Effector CD8-positive, alpha-beta T cell (primary cell): ENCODE data around the gene KCNJ11.
"Not testable (repeated sequence)": the region's sequence is repeated elsewhere in the genome, so short reads cannot be mapped to it uniquely, and the experiment has no call there.

Experiments
- DNase-seq: peaks from one replicate; lab custom pipeline; 2025; lab: John Stamatoyannopoulos, UW
- total RNA-seq, 4 experiments: gene quantifications; one replicate each; lab custom pipeline; 2026; lab: John Stamatoyannopoulos, UW

KCNJ11 gene
- total RNA-seq = 0.19 to 1.4 (median 0.45) reads per million in 4 experiments

- DNase-seq = peak; percentile 40
These were observed at the start of gene KCNJ11 for GRCh38 chr11:17388609-17389210. KCNJ11 (minus strand) TSS chr11:17388659; CDS start chr11:17388091, 568 bp downstream.

DNA sequence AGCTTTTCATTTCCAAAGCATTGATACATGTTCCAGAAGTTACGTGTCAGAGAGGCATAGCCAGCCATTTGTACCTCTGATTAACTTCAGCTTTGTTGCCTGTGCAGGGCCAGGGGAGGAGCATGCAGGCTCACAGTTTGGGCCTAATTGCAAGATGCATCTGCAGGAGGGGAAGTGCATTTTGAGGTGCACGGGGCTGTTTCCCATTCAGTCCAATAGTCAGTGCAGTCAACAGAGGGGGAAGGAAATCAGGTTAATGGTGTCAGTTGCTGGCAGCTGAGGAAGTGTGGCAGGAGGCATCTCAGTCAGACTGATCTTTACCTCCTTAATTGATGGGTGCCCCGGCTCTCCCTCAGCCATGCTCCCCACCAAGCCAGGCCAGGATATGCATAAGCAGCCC lies 48.9 kb upstream of the KCNJ11 start:
- DNase-seq = no peak

DNA sequence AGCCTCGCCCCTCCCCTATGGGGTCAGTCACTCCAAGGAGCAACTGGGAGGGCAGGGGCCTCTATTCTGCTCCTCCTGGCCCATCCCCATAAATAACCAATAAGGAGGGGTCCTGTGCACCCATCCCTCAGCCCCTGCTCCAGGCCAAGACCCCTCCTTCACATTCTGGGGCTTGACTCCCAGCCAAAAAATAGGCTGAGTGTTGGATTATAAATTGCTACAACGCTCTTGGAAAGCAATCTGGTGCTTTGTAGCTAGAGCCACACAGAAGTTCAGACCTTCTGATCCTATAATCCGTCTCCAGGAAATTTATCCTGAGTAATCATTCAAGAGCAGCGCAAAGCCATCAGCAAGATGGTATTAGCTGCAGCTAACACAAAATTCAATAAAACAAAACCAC lies 45.6 kb upstream of the KCNJ11 start:
- DNase-seq = no peak

DNA sequence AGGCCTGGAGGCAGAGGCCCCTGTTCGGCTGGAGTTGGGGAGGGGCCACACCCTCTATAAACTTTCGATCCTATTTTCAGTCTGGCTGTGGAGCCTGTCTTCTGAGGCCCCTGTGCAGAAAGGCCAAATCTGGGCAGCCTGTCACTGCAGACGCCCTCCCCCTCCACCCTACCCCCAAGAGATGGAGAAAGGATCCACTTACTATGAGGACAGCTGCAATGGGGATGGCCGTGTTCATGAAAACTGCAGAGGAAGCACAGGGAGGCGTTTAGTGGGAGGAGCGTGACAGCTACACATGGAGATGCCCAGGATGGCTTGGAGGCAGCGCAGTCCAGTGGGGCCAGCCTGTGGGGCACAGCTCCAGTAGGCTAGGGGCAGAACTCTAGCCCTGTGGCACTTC lies 43.5 kb upstream of the KCNJ11 start:
- DNase-seq = no peak

- DNase-seq = no peak
These were observed 42.7 kb upstream of the KCNJ11 start for GRCh38 chr11:17431139-17431538.

GRCh38 chr11:17430616-17431015 lies 42.2 kb upstream of the KCNJ11 start:
- no peak for DNase-seq

- no peak for DNase-seq
These were observed 40.5 kb upstream of the KCNJ11 start for GRCh38 chr11:17428925-17429324.

- no peak for DNase-seq
These were observed 39.8 kb upstream of the KCNJ11 start for GRCh38 chr11:17428261-17428660.

DNA sequence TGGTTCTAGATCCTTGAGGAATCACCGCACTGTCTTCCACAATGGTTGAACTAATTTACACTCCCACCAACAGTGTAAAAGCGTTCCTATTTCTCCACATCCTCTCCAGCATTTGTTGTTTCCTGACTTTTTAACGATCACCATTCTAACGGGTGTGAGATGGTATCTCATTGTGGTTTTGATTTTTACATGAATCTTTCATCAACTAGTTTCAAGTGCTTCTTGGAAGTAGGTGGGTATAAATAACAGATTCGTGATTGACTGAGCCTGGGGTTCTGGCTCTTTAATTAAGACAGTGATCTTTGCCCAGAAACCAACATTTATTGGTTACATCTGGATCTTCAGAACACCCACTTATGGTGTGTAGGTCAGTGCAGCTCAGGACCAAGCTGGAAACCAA lies 37.8 kb upstream of the KCNJ11 start:
- not testable (repeated sequence) for DNase-seq

- no peak for DNase-seq
These were observed 35.3 kb upstream of the KCNJ11 start for GRCh38 chr11:17423533-17424310.

DNA sequence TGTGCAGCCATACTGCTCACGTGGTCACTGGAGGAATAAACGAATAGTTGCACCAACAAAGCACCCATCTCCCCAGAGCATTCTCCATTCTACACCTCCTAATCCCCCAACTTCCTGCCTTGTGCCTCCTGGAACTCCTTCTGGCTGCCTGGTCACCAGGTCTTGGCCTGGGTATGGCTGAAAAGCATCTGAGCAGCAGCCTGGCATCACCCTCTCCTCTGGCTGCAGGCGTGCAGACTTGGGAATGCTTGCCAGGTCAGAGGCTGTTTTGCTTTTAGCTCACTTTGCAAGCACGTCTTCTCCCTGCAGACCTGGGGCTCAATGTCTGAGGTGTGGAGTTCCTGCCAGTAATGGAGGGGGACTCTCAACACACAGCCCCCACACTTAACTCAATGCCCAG lies 33.3 kb upstream of the KCNJ11 start:
- no peak for DNase-seq

GRCh38 chr11:17418444-17419081 lies 30.1 kb upstream of the KCNJ11 start:
- no peak for DNase-seq

DNA sequence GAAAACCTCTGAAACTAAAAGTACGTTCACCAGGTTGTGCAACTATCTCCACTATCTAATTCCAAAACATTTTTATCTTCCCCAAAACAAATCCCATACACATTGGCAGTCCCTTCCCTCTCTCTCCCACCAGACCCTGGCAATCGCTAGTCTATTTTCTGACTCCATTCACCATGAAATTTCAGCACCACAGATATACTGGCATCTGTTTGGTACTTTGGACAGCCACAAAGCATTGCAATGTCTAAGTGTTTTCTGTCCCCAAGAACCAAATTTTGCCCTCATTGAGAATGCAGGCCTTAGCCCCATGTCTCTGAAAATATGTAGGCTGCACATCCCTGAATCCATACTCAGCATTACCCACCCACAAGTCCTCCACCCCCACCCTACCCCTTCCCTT lies 28.0 kb upstream of the KCNJ11 start:
- no peak for DNase-seq

DNA sequence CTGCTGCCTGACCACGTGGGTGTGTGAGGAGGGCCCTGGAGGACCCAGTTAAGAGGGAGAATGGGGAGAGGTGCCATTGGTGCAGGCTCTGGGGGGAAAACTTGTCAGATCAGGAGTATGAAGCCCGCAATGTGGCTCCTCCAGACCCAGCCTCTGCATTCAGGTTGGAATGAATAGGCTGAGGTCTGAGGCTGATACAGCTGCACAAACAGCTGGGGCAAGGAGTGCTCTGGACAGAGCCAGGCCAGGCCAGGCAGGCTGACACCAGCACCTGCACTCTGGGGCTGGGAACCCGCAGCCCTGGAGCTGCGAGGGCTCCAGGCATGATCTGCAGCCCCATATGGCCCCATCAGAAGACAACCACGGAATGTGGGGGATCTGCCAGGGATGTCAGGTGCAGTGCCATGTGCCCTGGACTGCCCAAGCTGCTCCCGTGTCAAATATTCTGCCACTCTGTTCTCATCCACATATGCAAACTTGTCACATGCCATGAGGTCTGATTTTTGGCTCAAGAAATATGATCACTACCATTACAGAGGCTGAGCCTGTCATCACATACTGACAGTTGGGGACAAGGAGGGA lies 27.2 kb upstream of the KCNJ11 start:
- DNase-seq = no peak

DNA sequence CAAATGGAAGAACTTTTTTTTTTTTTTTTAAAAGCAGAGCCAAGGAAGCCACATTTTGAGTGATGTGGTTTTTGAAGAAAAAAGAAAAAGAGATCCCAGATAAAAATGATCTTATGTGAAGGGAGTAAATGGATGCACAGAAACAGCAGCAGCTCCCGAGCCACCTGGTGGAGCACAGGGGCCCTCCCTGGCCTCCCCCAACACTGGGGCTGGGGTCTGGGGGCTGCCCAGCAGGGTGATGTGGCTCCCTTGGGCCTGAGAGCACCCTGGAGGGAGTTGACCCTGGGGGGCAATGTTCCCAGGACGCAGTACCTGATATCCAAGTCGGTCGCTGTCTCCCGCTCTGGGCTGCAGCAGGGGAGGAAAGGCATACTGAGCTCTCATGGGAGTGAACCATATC lies 26.5 kb upstream of the KCNJ11 start:
- DNase-seq = no peak

- no peak for DNase-seq
These were observed 25.9 kb upstream of the KCNJ11 start for GRCh38 chr11:17414317-17414737.

DNA sequence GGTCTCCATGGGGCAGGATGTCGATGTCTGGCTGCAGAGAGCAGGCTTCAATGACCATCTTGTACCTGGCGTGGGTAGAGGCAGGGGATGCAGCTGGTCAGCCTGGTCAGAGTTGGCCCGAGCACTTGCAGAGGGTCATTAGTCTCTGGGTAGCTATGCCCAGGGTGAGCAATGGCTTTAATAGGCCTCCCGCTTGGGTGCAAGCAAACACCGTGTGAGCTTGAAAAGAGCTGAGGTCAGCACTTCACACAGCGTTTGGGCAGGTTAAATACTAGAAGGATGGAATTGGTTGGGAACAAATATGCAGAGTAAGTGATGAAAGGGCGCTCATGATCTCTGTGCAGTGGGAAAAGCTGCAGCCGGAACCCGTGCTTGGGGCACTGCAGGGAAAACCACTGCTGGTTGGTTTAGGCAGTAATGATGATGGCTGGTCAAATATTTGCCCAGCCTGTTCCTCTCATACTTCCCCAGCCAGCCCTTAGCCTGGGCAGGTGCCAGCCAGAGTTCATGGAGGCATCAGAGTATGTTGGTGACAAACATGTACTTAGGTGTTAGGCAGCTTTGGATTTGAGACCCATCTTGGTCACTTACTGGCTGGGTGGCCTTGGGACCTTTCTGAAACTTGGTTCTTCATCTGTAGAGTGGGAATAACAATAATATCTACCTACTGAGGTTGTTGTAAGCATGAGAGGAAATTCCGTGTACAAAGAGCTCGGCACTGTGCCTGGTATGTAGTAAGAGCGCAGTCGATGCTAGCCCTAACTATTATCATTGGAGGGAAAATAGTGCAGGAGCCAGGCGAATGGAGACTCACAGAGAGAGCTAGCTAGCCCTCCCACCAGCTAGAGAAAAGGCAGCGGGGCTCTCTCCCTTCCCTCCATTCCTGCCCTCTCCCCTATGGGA lies 25.2 kb upstream of the KCNJ11 start:
- DNase-seq = no peak

DNA sequence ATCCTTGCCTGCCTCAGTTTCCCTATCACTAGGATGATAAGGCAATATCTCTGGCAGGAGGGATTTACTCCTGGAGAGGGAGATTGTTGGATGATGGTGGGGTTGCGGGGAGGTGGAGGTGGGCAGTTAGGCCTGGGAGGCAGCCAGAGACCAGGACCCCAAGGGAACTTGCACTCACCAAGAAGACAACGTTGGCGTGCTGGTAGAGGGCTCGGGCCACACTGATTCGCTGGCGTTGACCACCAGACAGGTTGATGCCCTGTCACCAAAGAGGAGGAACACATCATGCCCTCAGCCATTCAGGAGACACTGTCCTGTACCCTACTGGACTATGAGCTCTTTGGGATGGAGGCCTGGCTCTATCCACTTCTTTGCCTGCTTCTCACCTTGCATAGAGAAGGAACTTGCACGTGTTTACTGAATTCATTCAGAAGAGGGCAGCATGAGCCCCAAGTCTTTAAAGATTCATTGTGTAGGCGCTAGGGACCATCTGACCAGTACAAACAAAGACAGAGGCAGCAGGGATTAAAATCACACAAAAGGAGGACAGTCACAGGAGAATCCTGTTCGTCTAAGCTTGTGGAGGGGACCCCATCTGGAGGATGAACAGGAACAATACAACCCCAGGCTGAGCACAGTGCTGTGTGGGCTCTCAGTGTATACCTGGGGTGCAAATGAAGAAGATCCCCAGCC lies 24.2 kb upstream of the KCNJ11 start:
- no peak for DNase-seq

DNA sequence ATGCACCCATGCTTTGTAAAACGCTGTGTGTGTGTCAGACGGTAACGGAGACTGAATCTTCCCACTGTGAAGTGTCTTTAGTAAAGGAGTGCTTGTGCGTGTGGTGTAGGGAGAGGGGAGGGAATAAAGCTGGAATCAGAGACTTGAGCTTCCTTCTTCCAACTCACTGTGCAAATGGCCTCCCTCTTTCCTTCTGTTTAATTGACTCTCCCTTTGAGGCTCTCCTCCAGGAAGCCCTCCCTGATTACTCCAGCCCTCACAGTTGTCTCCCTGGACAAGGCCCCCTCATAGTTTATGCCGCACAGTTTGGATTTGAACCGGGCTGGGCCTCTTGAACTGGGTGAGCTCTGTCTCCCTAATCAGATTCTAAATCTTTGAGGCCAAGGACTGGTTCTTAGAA lies 23.0 kb upstream of the KCNJ11 start:
- no peak for DNase-seq

GRCh38 chr11:17410606-17411379 lies 22.3 kb upstream of the KCNJ11 start:
- DNase-seq = no peak
